ENCODE data around the gene PPP1R12C.

GRCh38 chr19:55044771-55045716 lies 72.4 kb downstream of the PPP1R12C start:
- TF ChIP-seq POLR2A (IDR thresholded peaks at IDR 0.05; ENCODE audit: low read depth, low read length) (no peak), EP300 (IDR thresholded peaks at IDR 0.05; ENCODE audit: borderline replicate concordance in 1 of 2, control insufficient read depth in 1 of 2, low read depth in 2 of 2, low read length in 2 of 2) (no peak), CBX3 (IDR thresholded peaks at IDR 0.05; ENCODE audit: borderline replicate concordance, low read depth) (no peak), CTCF (IDR thresholded peaks at IDR 0.05 in 2 of 3, conservative IDR thresholded peaks at IDR 0.05 in 1 of 3; ENCODE audit: control insufficient read depth in 2 of 3, extremely low read depth in 1 of 3, insufficient read depth in 1 of 3, low read depth in 3 of 3, low read length in 3 of 3) (no peak), POLR2AphosphoS5 (IDR thresholded peaks at IDR 0.05; ENCODE audit: low read length) (no peak), ASH2L (IDR thresholded peaks at IDR 0.05; ENCODE audit: borderline replicate concordance, low read depth) (no peak), REST (IDR thresholded peaks at IDR 0.05; ENCODE audit: low read depth, low read length) (no peak)
